Gastrocnemius medialis (tissue), 4 donors: Measurements from ENCODE around the gene LSG1. TPM values are rescaled to one million over a fixed set of nuclear protein-coding genes. Genes with fewer than 3 reads are reported as not detected.
A peak's percentile ranks its signal among the peaks of the same experiment; 100 is the strongest.

ENCODE experiments used
- ATAC-seq, 2 donors: fragments of 150-250 bp; one replicate each; pipeline ENCODE4 v1.9.1; 2016
- DNase-seq, 2 donors: peaks; one replicate each; pipeline ENCODE4 v3.0.0-alpha.2; 2019
- H3K27ac ChIP-seq, 4 donors: fragments of 200-600 bp; sonication (generic); 1 replicate in 1 of 4; 2 replicates in 3 of 4; pipeline ENCODE4 v1.5.1; 2016 to 2018; ENCODE audit warnings: mild to moderate bottlenecking in 2 of 4, moderate library complexity in 1 of 4
- H3K27me3 ChIP-seq, 3 donors: fragments of 200-600 bp; sonication (generic) in 2 of 3; 1 replicate in 1 of 3; 2 replicates in 2 of 3; pipeline versions ENCODE4 v1.5.1 to v1.6.0; 2016 to 2019; ENCODE audit warnings: mild to moderate bottlenecking in 1 of 3, moderate library complexity in 1 of 3
- H3K36me3 ChIP-seq, 2 donors: fragments of 200-600 bp; sonication (generic) in 1 of 2; one replicate each; pipeline ENCODE4 v1.5.1; 2017 to 2018
- H3K4me1 ChIP-seq, 2 donors: fragments of 200-600 bp; sonication (generic) in 1 of 2; one replicate each; pipeline ENCODE4 v1.5.1; 2016 to 2017; ENCODE audit warnings: mild to moderate bottlenecking in 2 of 2
- H3K4me3 ChIP-seq, 4 donors: fragments of 200-600 bp; sonication (generic) in 3 of 4; 1 replicate in 1 of 4; 2 replicates in 3 of 4; pipeline ENCODE4 v1.5.1; 2016 to 2019; ENCODE audit warnings: mild to moderate bottlenecking in 2 of 4
- H3K9me3 ChIP-seq, 3 donors: fragments of 200-600 bp; sonication (generic) in 2 of 3; 1 replicate in 1 of 3; 2 replicates in 2 of 3; pipeline ENCODE4 v1.5.1; 2016 to 2019
- POLR2A ChIP-seq, 2 donors: fragments of 450-650 bp; IDR thresholded peaks; one replicate each; pipeline ENCODE4 v1.6.1; 2017; ENCODE audit warnings: antibody characterized with exemption in 2 of 2, mild to moderate bottlenecking in 2 of 2, moderate library complexity in 2 of 2
- in situ Hi-C, 4 donors: fragments of 200-750 bp; cut with MboI; loops; one replicate each; pipeline versions ENCODE4 v1.15.0 to v1.8.0; 2017; ENCODE audit warnings: low sequenced_read_pairs in 4 of 4
- intact Hi-C: fragments of 100-400 bp; cut with DNase I; formaldehyde crosslinking; loops from one replicate; pipeline ENCODE4 v1.15.1; 2023; ENCODE audit warnings: low total_unique reads
- total RNA-seq, 4 donors: library from RNA; depleted of rRNA; stranded (reverse); fragments of >200 nt; gene quantifications; one replicate each; pipeline versions ENCODE4 v1.1.0 to v1.2.3, GENCODE V29; 2016
- TF ChIP-seq, protein P1 (sequence below), 5 experiments: fragments of 450-650 bp in 3 of 5; fragments of 200-600 bp in 2 of 5; sonication (generic) in 2 of 5; IDR thresholded peaks in 4 of 5; conservative IDR thresholded peaks in 1 of 5; 1 replicate in 4 of 5; 2 replicates in 1 of 5; pipeline ENCODE4 v1.5.1; 2016 to 2019; ENCODE audit warnings: antibody characterized with exemption in 5 of 5, mild to moderate bottlenecking in 3 of 5, moderate library complexity in 3 of 5

LSG1 gene
- total RNA-seq, 4 donors from 2014 or later = 23.2 to 38.4 (median 28.0) TPM

DNA sequence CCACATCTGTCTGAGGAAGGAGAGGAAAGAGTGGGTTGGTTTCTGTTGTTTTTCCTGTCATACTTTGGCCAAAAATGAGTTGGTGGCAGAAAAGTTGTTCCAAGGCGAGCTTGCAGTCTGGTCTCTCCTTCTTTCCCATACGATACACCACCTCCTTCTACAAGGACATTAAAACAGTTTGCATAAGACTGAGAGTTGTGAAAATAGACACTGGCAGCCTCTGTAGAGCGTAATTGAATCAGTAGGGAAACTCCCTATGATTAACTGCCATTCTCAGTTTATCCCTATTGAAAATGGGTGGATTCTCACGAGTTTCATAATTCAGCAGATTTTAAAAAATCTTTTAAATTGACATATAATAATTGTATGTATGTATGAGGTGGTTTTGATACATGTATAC is 3.7 kb upstream of the LSG1 start:
- no peak for TF ChIP-seq POLR2A (IDR thresholded peaks at IDR 0.05)
- TF ChIP-seq, protein P1, sequence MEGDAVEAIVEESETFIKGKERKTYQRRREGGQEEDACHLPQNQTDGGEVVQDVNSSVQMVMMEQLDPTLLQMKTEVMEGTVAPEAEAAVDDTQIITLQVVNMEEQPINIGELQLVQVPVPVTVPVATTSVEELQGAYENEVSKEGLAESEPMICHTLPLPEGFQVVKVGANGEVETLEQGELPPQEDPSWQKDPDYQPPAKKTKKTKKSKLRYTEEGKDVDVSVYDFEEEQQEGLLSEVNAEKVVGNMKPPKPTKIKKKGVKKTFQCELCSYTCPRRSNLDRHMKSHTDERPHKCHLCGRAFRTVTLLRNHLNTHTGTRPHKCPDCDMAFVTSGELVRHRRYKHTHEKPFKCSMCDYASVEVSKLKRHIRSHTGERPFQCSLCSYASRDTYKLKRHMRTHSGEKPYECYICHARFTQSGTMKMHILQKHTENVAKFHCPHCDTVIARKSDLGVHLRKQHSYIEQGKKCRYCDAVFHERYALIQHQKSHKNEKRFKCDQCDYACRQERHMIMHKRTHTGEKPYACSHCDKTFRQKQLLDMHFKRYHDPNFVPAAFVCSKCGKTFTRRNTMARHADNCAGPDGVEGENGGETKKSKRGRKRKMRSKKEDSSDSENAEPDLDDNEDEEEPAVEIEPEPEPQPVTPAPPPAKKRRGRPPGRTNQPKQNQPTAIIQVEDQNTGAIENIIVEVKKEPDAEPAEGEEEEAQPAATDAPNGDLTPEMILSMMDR (IDR thresholded peaks at IDR 0.05 in 4 of 5, conservative IDR thresholded peaks at IDR 0.05 in 1 of 5) = no peak
- ATAC-seq (no peak), DNase-seq (no peak)
- in situ Hi-C loops (loop anchor here (5.0 to 25.0 kb wide), 5 partner anchors 432 to 862 kb away; partner anchors contain the start of gene PPP1R2 (in 2 of the 4)), intact Hi-C loops (loop anchor here (2.0 kb wide), 1 partner anchor 431 kb away; no protein-coding TSS in a partner anchor)
- H3K4me3 ChIP-seq = no peak overlapping the region
- no peaks in the 10 kb centered on the region for H3K36me3 ChIP-seq
- peak overlapping the region in 1 of 4 donors; percentile 9 for H3K27ac ChIP-seq
- peaks cover 24 to 26% of the 10 kb centered on the region in 2 donors for H3K4me1 ChIP-seq
- H3K27me3 ChIP-seq = no peaks in the 10 kb centered on the region
- H3K9me3 ChIP-seq = no peaks in the 10 kb centered on the region

DNA sequence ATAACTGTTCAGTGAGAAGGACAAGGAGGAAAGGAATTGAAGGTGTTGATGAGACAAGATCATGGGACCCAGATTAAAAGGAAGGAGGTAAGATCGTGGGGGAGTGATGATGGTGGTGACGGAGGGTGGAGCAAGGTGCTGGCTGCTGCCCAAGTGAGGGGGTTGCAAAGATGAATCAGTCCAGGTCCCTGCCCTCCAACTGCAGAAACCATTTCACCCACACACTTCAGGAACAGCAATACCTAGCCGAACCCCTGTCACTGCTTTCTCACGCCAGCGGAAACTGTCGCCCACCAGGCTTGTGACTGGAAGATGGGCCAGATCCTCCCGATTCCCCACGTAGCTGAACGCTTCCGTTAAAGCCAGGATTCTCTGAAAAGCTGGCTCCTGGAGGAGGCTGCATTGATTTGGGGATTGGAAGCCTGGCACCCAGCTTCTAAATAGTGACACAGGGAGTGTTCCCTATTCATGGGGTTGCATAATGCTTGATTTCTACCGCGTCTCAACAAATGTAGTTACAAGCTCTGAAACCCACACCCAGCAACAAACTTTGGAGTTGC is 3.2 kb upstream of the LSG1 start:
- Histone ChIP-seq H3K36me3 (no peaks in the 10 kb centered on the region), H3K4me1 (peaks cover 29 to 31% of the 10 kb centered on the region in 2 donors), H3K27me3 (no peaks in the 10 kb centered on the region), H3K27ac (peak overlapping the region in 1 of 4 donors; percentile 9), H3K9me3 (no peaks in the 10 kb centered on the region), H3K4me3 (no peak overlapping the region)
- in situ Hi-C loops = loop anchor here (5.0 to 25.0 kb wide), 5 partner anchors 432 to 862 kb away; partner anchors contain the start of gene PPP1R2 (in 2 of the 4)
- DNase-seq (no peak), ATAC-seq (no peak)
- no peak for TF ChIP-seq POLR2A (IDR thresholded peaks at IDR 0.05)
- TF ChIP-seq, protein P1 (IDR thresholded peaks at IDR 0.05 in 4 of 5, conservative IDR thresholded peaks at IDR 0.05 in 1 of 5) = no peak
- intact Hi-C loops = loop anchor here (2.0 kb wide), 1 partner anchor 432 kb away; no protein-coding TSS in a partner anchor

DNA sequence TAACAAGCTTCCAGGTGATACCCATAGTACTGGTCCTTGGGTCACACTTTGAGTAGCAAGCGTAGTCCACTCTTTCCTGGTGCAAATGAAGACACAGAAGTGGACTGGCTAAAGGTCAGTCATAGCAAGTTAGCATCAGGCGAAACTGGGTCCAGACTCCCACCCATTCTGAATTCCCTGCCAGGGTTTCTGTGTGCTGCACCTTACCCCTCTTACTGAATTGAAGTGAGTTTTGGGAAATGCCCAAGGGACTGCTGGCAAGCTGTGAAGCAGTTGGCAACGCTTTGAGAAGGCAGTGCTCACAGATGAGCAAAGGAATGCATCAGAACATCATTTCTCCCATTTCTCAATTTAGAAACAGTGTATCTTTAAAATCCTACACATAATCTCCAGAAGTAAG is 1.8 kb upstream of the LSG1 start:
- ATAC-seq (no peak), DNase-seq (no peak)
- in situ Hi-C loops (loop anchor here in 3 of 4 donors (10.0 kb wide), 2 partner anchors 591 to 851 kb away; no protein-coding TSS in a partner anchor), intact Hi-C loops (loop anchor here (2.0 to 5.0 kb wide), 4 partner anchors 13 to 849 kb away; partner anchors contain the start of gene ATP13A3)
- Histone ChIP-seq H3K9me3 (no peaks in the 10 kb centered on the region), H3K4me1 (peaks cover 32 to 33% of the 10 kb centered on the region in 2 donors), H3K27me3 (no peaks in the 10 kb centered on the region), H3K27ac (peak overlapping the region in 3 of 4 donors; percentile 27 to 49 (median 43)), H3K36me3 (peaks cover 0 to 11% of the 10 kb centered on the region in 2 donors), H3K4me3 (no peak overlapping the region)
- no peak for TF ChIP-seq POLR2A (IDR thresholded peaks at IDR 0.05)
- TF ChIP-seq, protein P1 (IDR thresholded peaks at IDR 0.05 in 4 of 5, conservative IDR thresholded peaks at IDR 0.05 in 1 of 5) = no peak

DNA sequence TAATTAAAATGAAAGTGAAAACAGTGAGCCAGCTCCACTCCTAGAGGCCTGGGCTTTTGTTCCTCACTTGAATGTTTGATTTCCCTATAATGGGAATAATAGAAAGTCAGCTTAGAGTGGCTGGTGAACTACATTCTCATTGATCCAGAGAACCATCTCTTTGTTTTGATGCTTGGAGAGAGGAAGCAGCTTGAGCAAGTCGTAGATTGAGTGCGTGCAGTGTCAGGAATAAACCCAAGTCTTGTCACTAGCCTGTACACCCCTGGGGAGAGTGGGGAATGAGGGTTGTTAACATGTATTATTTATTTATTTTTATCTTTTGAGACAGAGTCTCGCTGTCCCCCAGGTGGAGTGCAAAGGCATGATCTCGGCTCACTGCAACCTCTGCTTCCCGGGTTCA is 885 bp upstream of the LSG1 start:
- DNase-seq = no peak
- in situ Hi-C loops = loop anchor here in 3 of 4 donors (10.0 kb wide), 2 partner anchors 592 to 852 kb away; no protein-coding TSS in a partner anchor
- no peak for ATAC-seq

More for the DNA sequence above, 885 bp upstream of the LSG1 start:
- no peak for TF ChIP-seq POLR2A (IDR thresholded peaks at IDR 0.05)
- TF ChIP-seq, protein P1 (IDR thresholded peaks at IDR 0.05 in 4 of 5, conservative IDR thresholded peaks at IDR 0.05 in 1 of 5) = no peak
- Histone ChIP-seq H3K9me3 (no peaks in the 10 kb centered on the region), H3K27me3 (no peaks in the 10 kb centered on the region), H3K4me1 (peaks cover 32 to 33% of the 10 kb centered on the region in 2 donors), H3K4me3 (peak overlapping the region; percentile 66 to 95 (median 87)), H3K36me3 (peaks cover 0 to 18% of the 10 kb centered on the region in 2 donors), H3K27ac (peak overlapping the region; percentile 83 to 91 (median 88))
- intact Hi-C loops = loop anchor here (2.0 to 5.0 kb wide), 3 partner anchors 14 to 849 kb away; partner anchors contain the start of gene ATP13A3
